ENCODE results near the gene ADGRV1.

The ADGRV1 gene

DNA sequence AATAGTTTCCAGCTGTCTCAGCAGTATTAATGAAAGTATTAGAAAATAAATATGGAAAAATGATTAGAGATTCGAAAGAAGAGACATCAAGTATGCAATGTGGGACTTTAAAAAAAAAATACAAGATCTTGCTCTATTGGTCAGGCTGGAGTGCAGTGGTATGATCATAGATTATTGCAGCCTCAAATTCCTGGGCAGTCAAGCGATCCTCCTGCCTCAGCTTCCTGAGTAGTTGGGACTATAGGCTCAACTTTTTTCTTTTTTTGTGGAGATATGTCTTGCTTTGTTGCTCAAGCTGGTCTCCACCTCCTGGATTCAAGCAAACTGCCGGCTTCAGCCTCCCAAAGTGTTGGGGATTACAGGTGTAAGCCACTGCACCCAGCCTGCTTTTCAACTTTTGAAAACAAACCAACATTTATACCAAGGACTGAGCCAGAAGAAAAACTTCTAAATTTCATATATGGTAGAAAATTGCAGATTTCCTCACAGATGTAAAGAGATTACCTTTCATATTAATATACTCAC lies 323.1 kb downstream of the ADGRV1 start:
- no peak for DNase-seq

DNA sequence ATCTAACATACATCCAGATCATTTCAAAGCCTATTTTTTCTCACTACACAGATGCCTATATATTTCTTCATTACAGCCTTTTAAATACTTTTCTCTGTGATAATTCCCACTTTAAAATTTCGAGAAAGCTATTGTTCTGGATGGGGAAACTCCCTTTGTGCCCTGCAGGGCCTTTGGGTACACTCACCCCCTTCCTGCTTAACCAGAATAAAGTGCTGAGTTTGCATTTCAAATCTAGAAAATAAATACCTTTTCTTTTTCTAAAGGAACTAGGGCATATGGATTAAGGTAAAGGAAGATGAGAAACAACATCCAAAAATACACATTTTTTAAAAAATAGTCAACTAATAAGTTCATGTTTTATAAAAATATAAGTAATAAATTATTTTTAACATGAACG lies 323.9 kb downstream of the ADGRV1 start:
- DNase-seq, result no peak

- no peak for DNase-seq
These were observed 326.7 kb downstream of the ADGRV1 start for GRCh38 chr5:90885180-90885868.

DNA sequence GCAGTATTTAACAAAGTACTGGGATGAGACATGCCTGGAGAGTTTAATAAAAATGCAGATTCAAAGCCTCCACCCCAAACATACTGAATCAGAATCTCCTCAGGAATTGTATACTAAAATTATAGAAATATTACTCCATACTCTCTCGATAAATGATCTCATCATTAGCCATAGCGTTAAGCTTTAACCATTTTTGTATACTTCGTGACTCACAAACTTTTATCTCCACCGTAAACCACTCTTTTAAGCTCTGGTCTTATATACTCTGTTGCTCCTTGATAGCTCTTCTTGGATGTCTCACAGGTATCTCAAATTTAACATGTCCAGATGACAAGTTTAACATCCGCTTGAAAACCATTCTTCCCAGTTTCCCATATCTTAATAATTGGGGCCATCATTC lies 327.8 kb downstream of the ADGRV1 start:
- no peak for DNase-seq

DNA sequence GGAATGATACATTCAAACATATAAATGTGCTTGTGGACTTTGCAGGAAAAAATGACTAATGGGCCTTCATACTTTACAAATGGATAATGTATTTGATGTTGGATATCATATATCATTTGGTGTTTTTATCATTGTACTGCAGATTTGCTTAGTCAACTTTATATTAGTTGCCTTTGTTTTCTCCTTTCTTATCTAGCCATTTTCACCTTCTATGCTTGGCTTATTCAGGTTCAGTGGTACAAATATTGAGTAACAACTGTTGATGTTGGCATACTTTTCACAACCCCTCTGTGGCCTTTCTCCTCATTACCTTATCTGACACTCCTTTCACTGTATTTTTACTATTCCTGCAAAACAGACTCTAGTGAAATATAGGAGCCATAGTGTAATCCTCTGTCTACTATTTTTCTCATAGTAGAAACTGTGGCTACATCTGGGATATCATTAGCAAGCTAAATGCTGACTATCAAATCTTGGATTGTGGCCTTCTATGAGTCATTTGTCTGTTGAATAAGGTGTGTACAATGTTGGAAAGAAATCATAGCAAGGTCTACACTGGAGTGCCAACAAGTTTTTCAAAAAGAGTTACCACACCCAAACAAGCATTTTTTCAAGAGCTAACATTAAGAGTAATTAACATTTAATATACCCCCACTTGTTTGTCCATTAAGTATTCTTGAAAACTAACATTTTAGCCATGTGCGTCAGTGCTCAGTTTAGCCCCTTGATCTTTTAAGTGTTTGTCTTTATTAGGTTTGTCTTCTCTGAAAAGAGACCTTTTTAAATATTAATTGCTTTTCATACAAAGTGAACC lies 330.1 kb downstream of the ADGRV1 start:
- no peak for DNase-seq

DNA sequence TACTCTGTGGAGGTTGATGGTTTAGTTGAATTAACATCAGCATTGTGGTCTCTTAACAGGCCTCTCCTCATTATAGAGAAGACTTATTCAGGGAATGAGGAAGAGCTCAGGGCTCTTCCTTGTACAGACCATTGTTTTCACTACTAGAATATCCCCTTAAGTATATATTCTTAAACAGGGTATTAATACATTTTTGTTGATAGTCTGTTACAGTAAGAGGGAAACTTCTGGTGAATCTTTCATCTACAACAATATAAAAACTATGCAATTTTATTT lies 330.7 kb downstream of the ADGRV1 start:
- no peak for DNase-seq

DNA sequence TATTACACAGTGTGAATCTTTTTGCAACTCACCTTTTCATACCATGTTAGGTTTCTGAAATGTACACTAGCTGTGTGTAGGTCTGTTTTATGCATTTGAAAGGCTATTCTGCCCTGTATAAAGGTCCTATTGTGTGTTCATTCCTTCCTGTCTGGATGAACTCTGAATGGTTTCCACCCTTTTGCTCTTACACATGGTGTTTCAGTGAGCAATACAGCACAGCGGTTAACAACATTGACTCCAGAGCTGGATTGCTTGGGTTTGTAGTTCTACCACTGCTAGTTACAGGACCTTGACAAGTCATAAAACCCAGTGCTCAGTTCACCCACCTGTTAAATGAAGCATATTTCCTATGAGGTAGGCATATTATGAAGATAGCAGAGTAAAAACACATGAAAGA lies 331.6 kb downstream of the ADGRV1 start:
- DNase-seq, result no peak

DNA sequence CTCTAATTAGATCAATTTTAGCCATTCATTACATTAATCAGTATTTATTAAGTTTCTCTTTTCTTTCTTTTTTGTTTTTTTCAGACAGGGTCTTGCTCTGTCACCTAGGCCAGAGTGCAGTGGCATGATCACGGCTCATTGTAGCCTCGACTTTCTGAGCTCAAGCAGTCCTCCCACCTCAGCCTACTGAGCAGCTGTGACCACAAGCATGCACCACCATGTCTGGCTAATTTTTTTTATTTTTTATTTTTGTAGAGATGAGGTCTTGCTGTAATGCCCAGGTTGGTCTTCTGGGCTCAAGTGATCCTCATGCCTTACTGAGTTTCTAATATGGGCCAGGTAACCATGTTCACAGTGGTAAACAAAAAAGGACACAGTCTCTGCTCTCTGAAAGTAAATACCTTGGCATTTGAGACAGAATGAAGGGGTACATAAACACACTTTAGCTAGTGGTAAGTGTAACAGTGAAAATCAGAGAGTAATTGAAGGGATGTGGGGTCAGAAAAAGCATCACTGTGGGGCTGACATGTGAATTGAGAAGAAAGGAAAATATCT lies 336.3 kb downstream of the ADGRV1 start:
- DNase-seq, result no peak

- DNase-seq, result no peak
These were observed 339.0 kb downstream of the ADGRV1 start for GRCh38 chr5:90897618-90898017.

GRCh38 chr5:90898326-90899013 lies 339.9 kb downstream of the ADGRV1 start:
- no peak for DNase-seq

DNA sequence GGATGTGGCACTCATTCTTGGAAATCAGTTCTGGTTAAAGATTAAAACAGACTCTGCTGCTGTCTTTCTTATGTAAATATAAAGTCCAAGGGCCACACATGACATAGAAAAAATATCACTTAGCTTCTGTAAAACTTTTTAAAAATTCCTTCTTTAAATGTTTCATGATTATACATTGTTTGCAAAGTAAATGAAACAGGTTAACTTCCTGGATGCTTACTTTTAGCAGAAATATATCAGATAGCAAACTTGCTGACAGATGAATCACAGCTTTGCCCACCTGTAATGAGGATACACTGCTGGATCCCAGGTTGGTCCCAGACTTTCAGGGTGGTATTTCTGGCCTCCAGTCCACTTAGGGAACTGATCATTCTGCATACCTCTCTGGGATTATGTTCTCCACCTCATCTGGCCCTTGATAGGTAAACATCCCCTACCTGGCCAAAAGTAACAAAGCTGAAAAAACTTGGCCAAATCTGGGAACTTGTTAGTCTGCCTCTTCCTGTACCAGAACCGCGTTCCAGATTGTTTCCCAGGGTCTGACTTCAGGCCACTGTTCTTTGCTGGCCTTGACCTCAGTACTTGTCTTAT lies 340.5 kb downstream of the ADGRV1 start:
- no peak for DNase-seq

- DNase-seq, result no peak
These were observed 342.7 kb downstream of the ADGRV1 start for GRCh38 chr5:90901261-90901660.

DNA sequence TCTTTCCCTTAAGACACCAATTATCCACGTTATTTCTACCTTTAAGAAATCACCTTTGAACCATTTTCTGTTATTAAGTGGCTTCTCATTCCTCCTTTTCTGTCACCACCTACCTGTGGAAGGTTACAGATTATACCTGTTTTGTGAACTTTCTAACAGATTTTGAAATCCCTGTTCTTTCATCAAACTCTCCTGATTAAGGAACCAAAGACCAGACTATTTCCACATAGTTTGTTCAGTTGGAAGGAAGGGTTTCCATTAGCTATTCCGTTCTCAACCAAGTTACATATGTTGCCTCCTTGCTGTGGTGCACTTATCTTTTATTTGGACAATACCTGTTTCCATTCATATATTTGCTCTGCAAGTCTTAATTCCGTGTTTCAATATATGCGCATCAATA lies 343.6 kb downstream of the ADGRV1 start:
- DNase-seq, result no peak

GRCh38 chr5:90902651-90903386 lies 344.2 kb downstream of the ADGRV1 start:
- DNase-seq, result no peak

GRCh38 chr5:90909101-90909503 lies 350.5 kb downstream of the ADGRV1 start:
- no peak for DNase-seq

DNA sequence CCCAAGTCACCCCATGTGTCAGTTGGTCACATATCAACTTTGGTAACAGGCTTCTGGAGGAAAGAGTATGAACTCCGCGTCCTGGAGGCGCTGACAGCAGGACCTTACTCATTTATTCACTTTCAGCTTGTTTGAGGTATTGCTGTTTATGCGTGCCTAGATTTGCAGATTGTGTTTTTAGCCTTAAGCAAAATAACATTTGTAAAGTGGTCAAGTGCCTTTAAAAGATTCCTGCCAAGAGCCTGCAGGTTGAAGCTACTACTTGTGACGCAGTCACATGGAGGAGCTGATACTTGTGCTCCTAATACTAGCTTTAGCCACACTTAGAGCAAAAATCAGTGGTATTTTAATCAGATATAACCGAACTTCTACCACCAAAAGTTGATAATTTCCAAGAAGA lies 351.3 kb downstream of the ADGRV1 start:
- no peak for DNase-seq

GRCh38 chr5:90911169-90911568 lies 352.6 kb downstream of the ADGRV1 start:
- no peak for DNase-seq

DNA sequence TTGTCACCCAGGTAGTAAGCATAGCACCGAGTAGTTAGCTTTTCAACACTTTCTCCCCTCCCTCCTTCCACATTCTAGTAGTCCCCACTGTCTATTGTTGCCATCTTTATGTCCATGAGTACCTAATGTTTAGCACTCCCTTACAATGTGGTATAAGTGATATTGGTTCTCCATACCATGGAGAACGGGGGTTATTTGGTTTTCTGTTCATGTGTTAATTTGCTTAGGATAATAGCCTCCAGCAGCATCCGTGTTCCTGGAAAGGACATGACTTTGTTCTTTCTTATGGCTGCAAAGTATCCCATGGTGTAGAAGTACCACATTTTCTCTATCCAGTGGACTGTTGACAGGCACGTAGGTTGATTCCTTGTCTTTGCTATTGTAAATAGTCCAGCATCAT lies 353.9 kb downstream of the ADGRV1 start:
- DNase-seq, result peak; percentile 24 to 30

- no peak for DNase-seq
These were observed 356.8 kb downstream of the ADGRV1 start for GRCh38 chr5:90915393-90915792.

DNA sequence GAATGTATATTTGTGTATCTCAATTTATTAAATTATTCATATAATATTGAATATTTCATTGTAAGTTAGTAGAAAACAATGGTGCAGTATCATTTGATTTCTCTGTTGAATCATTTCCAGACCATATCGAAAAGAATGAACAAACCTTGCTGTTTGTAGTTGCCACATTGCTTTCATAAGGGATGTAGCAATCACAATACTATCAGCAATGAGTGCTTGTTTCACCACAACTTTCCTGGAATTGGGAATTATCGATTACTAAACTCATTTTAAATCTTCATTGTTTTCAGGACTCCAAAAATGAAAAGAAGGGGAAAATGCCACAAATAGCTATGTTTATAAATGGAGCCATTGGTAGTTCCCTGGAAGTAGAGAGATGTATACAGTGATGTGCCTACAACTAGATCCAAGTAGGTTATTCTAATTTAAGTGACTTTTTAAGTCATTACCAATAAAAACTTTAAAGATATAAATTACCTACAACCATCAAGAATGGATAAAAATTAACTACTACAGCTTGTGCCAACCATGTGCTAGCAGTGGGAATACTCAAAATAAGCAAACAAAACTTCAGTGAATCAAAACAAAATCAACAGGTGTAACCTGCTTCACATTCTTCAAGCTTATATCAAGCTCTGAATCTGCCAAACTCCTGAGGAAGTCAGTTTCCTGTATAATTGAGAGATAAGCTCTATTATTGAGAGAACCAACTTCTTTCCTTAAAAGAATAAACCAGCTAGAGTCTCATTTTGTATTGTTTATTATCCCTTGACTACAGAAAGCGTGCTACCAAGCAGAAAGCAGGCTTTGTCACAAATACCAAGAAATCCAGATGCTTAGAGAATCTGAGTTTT lies 358.6 kb downstream of the ADGRV1 start:
- no peak for DNase-seq

DNA sequence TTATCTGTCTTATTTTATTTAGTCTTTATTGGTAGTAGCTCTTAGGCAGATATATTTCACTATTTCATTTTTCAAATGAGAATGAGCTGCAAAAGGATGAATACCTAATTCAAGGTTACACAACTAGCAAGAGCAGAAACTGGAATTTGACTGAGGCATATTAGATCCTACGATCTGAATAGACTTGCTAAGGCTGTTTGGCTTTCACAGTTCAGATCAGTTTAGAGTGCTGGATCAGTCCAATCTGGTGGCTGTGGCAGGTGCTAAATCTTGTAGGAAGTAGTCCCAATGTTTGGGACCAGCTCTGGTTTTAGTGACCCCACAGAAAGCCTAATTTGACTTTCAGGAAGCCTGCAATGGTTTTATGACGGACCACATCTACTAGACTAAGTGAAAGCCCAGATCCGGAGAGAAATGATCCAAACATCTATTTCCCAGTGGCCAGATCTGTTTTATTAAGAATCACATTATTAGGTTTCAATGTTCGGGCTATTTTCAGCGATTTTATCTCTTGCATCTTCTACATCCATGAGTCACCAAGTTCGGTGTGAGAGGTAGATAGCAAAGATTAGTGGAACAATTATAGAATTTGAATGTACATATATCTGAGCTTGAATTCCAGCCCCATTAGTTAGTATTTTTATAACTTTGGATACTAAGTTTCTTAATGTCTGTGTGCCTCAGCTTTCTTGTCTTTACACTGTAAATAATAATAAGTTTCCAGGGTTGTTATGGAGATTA lies 359.5 kb downstream of the ADGRV1 start:
- DNase-seq, result no peak
